ENCODE results near the gene PDCD10.
A peak's percentile ranks its signal among the peaks of the same experiment; 100 is the strongest.

The PDCD10 gene

DNA sequence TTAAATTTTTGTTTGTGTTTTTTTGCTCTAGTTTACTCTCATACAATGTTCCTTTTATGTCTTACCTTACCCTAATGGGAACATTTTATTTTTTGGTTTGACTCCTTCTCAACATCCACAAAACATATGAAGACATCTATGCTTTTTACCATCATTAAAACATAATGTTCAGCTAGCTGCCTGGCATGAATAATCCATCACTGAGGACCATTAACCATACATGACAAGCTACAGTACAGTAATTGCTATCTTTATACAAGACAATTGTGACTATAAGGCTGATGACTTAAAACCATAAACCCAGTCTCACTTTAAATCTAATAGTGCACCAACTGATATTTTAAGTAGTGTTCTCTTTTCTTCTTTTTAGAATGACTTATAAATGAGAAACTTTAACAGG is 14.5 kb upstream of the PDCD10 start:
- Histone ChIP-seq H3K4me3 (ENCODE audit: low read depth, low read length) (no peak overlapping the region), H2AFZ (ENCODE audit: insufficient read depth, low read length, poor library complexity) (no peak overlapping the region), H3K14ac (ENCODE audit: low read length) (no peak overlapping the region), H3K23ac (ENCODE audit: low read length) (no peak overlapping the region), H3K79me1 (ENCODE audit: low read length) (no peaks in the 10 kb centered on the region), H4K12ac (ENCODE audit: low read depth, low read length) (no peak overlapping the region), H4K8ac (ENCODE audit: low read depth, low read length) (no peak overlapping the region), H2AK5ac (ENCODE audit: low read length) (no peak overlapping the region), H3K79me2 (ENCODE audit: control insufficient read depth, insufficient read depth, low read length, poor library complexity) (no peaks in the 10 kb centered on the region), H3K4ac (ENCODE audit: low read depth, low read length) (no peak overlapping the region), H2BK5ac (ENCODE audit: low read depth, low read length, poor library complexity) (no peak overlapping the region), H2BK120ac (ENCODE audit: insufficient read depth, low read length, poor library complexity) (no peak overlapping the region), H3K9ac (ENCODE audit: low read length) (no peak overlapping the region), H3K36me3 (ENCODE audit: control insufficient read depth in 1 of 2, insufficient read depth in 2 of 2, low read length in 2 of 2) (no peaks in the 10 kb centered on the region), H3K27me3 (ENCODE audit: insufficient read depth, low read length) (no peaks in the 10 kb centered on the region), H3K27ac (ENCODE audit: low read depth, low read length) (no peak overlapping the region), H3K18ac (ENCODE audit: low read length) (no peak overlapping the region), H3K4me1 (ENCODE audit: control insufficient read depth in 1 of 2, insufficient read depth in 2 of 2, low read length in 2 of 2) (no peaks in the 10 kb centered on the region), H3K9me3 (ENCODE audit: insufficient read depth, low read depth, low read length) (no peaks in the 10 kb centered on the region), H3K4me2 (ENCODE audit: low read length) (no peak overlapping the region), H2BK12ac (ENCODE audit: low read length) (no peak overlapping the region), H4K91ac (ENCODE audit: low read depth, low read length) (no peak overlapping the region)
- DNase-seq: no peak

DNA sequence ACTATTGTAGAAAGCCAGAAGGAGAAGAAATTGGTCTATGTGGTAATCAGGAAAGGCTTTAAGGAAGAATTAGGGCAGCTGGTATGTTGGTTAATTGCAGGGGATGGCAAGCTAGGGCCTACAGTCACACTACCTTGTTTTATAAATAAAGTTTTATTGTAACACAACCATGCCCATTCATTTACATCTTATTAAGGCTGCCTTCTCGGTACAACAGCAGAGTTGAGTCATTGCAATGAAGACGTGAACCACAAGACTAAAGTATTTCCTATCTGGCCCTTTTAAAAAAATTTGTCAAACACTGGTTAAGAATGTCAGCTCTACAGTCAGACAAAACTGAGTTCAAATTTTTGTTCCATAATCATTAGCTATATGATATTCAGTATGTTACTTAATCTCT is 9.1 kb upstream of the PDCD10 start:
- WGBS (ENCODE audit: extremely low coverage, insufficient coverage, insufficient read length): no CpG with 5 or more reads among the region's 2 CpGs
- Histone ChIP-seq H3K4me1 (ENCODE audit: control insufficient read depth in 1 of 2, insufficient read depth in 2 of 2, low read length in 2 of 2) (no peaks in the 10 kb centered on the region), H3K14ac (ENCODE audit: low read length) (no peak overlapping the region), H3K9ac (ENCODE audit: low read length) (no peak overlapping the region), H3K9me3 (ENCODE audit: insufficient read depth, low read depth, low read length) (no peaks in the 10 kb centered on the region), H3K36me3 (ENCODE audit: control insufficient read depth in 1 of 2, insufficient read depth in 2 of 2, low read length in 2 of 2) (no peaks in the 10 kb centered on the region), H3K27me3 (ENCODE audit: insufficient read depth, low read length) (no peaks in the 10 kb centered on the region), H2BK12ac (ENCODE audit: low read length) (no peak overlapping the region), H2BK5ac (ENCODE audit: low read depth, low read length, poor library complexity) (no peak overlapping the region), H3K4me3 (ENCODE audit: low read depth, low read length) (no peak overlapping the region), H2AK5ac (ENCODE audit: low read length) (no peak overlapping the region), H3K27ac (ENCODE audit: low read depth, low read length) (no peak overlapping the region), H3K18ac (ENCODE audit: low read length) (no peak overlapping the region), H3K4me2 (ENCODE audit: low read length) (no peak overlapping the region), H4K8ac (ENCODE audit: low read depth, low read length) (no peak overlapping the region), H2AFZ (ENCODE audit: insufficient read depth, low read length, poor library complexity) (no peak overlapping the region), H3K4ac (ENCODE audit: low read depth, low read length) (no peak overlapping the region), H3K79me2 (ENCODE audit: control insufficient read depth, insufficient read depth, low read length, poor library complexity) (no peaks in the 10 kb centered on the region), H2BK120ac (ENCODE audit: insufficient read depth, low read length, poor library complexity) (no peak overlapping the region), H3K23ac (ENCODE audit: low read length) (no peak overlapping the region), H4K12ac (ENCODE audit: low read depth, low read length) (no peak overlapping the region), H3K79me1 (ENCODE audit: low read length) (no peaks in the 10 kb centered on the region), H4K91ac (ENCODE audit: low read depth, low read length) (no peak overlapping the region)
- no peak for DNase-seq

DNA sequence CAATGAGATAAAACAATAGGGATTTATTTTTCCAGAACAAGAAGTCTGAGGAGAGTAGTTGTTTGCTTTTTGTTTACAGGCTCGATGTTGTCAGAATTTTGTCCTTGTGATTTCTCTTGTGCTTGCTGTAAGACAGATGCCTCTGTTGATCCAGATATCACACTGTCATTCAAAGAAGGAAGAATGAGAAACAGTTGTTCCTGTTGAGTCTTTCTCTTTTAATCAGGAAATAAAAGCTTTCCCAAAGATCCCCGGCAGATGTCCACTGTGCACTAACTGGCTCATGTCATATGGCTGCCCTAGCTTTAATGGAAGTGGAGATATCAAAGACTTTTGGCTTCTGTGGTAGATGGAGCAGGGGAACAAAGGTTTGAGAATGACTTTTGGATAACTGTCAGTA is 7.6 kb upstream of the PDCD10 start:
- no peaks in the 10 kb centered on the region for H3K79me2 ChIP-seq (ENCODE audit: control insufficient read depth, insufficient read depth, low read length, poor library complexity)
- no peak overlapping the region for H2BK12ac ChIP-seq (ENCODE audit: low read length)
- no peak overlapping the region for H4K12ac ChIP-seq (ENCODE audit: low read depth, low read length)
- no peak overlapping the region for H4K8ac ChIP-seq (ENCODE audit: low read depth, low read length)
- H3K4me2 ChIP-seq (ENCODE audit: low read length): no peak overlapping the region
- no peak overlapping the region for H3K14ac ChIP-seq (ENCODE audit: low read length)
- no peak overlapping the region for H4K91ac ChIP-seq (ENCODE audit: low read depth, low read length)
- no peak overlapping the region for H2AK5ac ChIP-seq (ENCODE audit: low read length)
- H3K4me3 ChIP-seq (ENCODE audit: low read depth, low read length): no peak overlapping the region
- no peak overlapping the region for H2BK5ac ChIP-seq (ENCODE audit: low read depth, low read length, poor library complexity)
- no peak overlapping the region for H3K27ac ChIP-seq (ENCODE audit: low read depth, low read length)
- no peaks in the 10 kb centered on the region for H3K36me3 ChIP-seq (ENCODE audit: control insufficient read depth in 1 of 2, insufficient read depth in 2 of 2, low read length in 2 of 2)
- H3K9me3 ChIP-seq (ENCODE audit: insufficient read depth, low read depth, low read length): no peaks in the 10 kb centered on the region
- H3K9ac ChIP-seq (ENCODE audit: low read length): no peak overlapping the region
- H3K79me1 ChIP-seq (ENCODE audit: low read length): no peaks in the 10 kb centered on the region
- WGBS (ENCODE audit: extremely low coverage, insufficient coverage, insufficient read length): no CpG with 5 or more reads among the region's 2 CpGs
- H3K18ac ChIP-seq (ENCODE audit: low read length): no peak overlapping the region
- no peak overlapping the region for H3K23ac ChIP-seq (ENCODE audit: low read length)
- H3K4me1 ChIP-seq (ENCODE audit: control insufficient read depth in 1 of 2, insufficient read depth in 2 of 2, low read length in 2 of 2): no peaks in the 10 kb centered on the region
- H2BK120ac ChIP-seq (ENCODE audit: insufficient read depth, low read length, poor library complexity): no peak overlapping the region
- H2AFZ ChIP-seq (ENCODE audit: insufficient read depth, low read length, poor library complexity): no peak overlapping the region
- no peaks in the 10 kb centered on the region for H3K27me3 ChIP-seq (ENCODE audit: insufficient read depth, low read length)
- no peak for DNase-seq
- H3K4ac ChIP-seq (ENCODE audit: low read depth, low read length): no peak overlapping the region

DNA sequence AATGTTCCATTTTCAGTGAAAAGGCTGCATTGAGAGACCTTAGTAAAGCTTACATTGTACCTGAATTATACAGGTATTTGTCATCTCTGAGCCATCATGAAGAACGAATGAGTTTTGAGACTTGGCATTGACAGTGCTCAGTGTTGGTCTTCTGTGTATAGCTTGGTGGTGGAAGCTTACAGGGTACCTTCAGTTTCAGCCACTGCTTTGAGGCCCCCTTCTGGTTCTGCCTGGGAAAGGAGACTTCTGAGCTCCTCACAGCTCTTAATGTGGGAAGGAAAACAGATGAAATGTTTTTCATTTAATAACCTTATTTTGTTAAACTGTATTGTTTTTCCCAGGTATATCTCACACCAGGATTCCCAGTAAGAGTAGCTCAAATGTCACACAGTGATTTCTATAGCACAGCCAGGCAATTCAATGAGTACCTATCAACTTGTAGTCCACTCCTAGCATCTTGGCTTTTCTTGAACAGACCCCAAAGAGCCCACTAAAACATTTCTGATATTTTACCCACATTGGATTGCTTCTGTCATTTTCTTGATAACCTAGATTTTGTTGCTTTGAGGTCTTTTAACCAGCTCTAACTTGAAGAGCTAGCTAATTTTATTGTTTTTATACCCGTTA is 6.4 kb upstream of the PDCD10 start:
- Histone ChIP-seq H3K9me3 (ENCODE audit: insufficient read depth, low read depth, low read length) (no peaks in the 10 kb centered on the region), H3K27ac (ENCODE audit: low read depth, low read length) (no peak overlapping the region), H4K91ac (ENCODE audit: low read depth, low read length) (no peak overlapping the region), H2AFZ (ENCODE audit: insufficient read depth, low read length, poor library complexity) (no peak overlapping the region), H3K27me3 (ENCODE audit: insufficient read depth, low read length) (no peaks in the 10 kb centered on the region), H2BK5ac (ENCODE audit: low read depth, low read length, poor library complexity) (no peak overlapping the region), H4K8ac (ENCODE audit: low read depth, low read length) (no peak overlapping the region), H4K12ac (ENCODE audit: low read depth, low read length) (no peak overlapping the region), H3K79me2 (ENCODE audit: control insufficient read depth, insufficient read depth, low read length, poor library complexity) (no peaks in the 10 kb centered on the region), H3K9ac (ENCODE audit: low read length) (no peak overlapping the region), H3K79me1 (ENCODE audit: low read length) (no peaks in the 10 kb centered on the region), H2BK120ac (ENCODE audit: insufficient read depth, low read length, poor library complexity) (no peak overlapping the region), H2BK12ac (ENCODE audit: low read length) (no peak overlapping the region), H3K4me1 (ENCODE audit: control insufficient read depth in 1 of 2, insufficient read depth in 2 of 2, low read length in 2 of 2) (no peaks in the 10 kb centered on the region), H3K14ac (ENCODE audit: low read length) (no peak overlapping the region), H3K23ac (ENCODE audit: low read length) (no peak overlapping the region), H3K4me3 (ENCODE audit: low read depth, low read length) (no peak overlapping the region), H3K4me2 (ENCODE audit: low read length) (no peak overlapping the region), H3K4ac (ENCODE audit: low read depth, low read length) (no peak overlapping the region), H2AK5ac (ENCODE audit: low read length) (no peak overlapping the region), H3K18ac (ENCODE audit: low read length) (no peak overlapping the region), H3K36me3 (ENCODE audit: control insufficient read depth in 1 of 2, insufficient read depth in 2 of 2, low read length in 2 of 2) (no peaks in the 10 kb centered on the region)
- DNase-seq: peak in 1 of 2 donors; percentile 33
- no CpG with 5 or more reads among the region's 2 CpGs for WGBS (ENCODE audit: extremely low coverage, insufficient coverage, insufficient read length)
